Adrenal gland (tissue), 5 donors: ENCODE measurements around the gene PGBD5.

Experiments used
- CTCF ChIP-seq, 6 experiments: fragments of 450-650 bp in 4 of 6; fragments of 200-600 bp in 2 of 6; sonication (generic) in 1 of 6; IDR thresholded peaks; 1 replicate in 5 of 6; 2 replicates in 1 of 6; pipeline versions ENCODE4 v1.5.1 to v1.8.0; 2016 to 2021; ENCODE audit warnings: antibody characterized with exemption in 6 of 6, mild to moderate bottlenecking in 2 of 6, moderate library complexity in 1 of 6
- POLR2A ChIP-seq, 2 donors: fragments of 450-650 bp; IDR thresholded peaks; one replicate each; pipeline ENCODE4 v1.6.1; 2017; ENCODE audit warnings: antibody characterized with exemption in 2 of 2, mild to moderate bottlenecking in 2 of 2, moderate library complexity in 1 of 2
- donor health status: DM: no; HTN: no; CAD: no.

- no peak for TF ChIP-seq CTCF (IDR thresholded peaks at IDR 0.05)
- no peak for TF ChIP-seq POLR2A (IDR thresholded peaks at IDR 0.05)
These were observed 38.8 kb downstream of the PGBD5 start for GRCh38 chr1:230387296-230387695.
